Sigmoid colon (tissue), 7 donors: Measurements from ENCODE around the gene AIG1. TPM values are rescaled to one million over a fixed set of nuclear protein-coding genes. Genes with fewer than 3 reads are reported as not detected.

Experiments
- DNase-seq: peaks from one replicate; pipeline ENCODE4 v3.0.0-alpha.2; 2019
- H3K27ac ChIP-seq, 4 donors: fragments of 200-600 bp; sonication (generic); one replicate each; pipeline ENCODE4 v1.5.1; 2016 to 2019; ENCODE audit warnings: mild to moderate bottlenecking in 1 of 4
- H3K27me3 ChIP-seq, 3 donors: fragments of 200-600 bp; sonication (generic); one replicate each; pipeline ENCODE4 v1.5.1; 2019; ENCODE audit warnings: mild to moderate bottlenecking in 1 of 3
- H3K36me3 ChIP-seq, 4 donors: fragments of 200-600 bp; sonication (generic); one replicate each; pipeline ENCODE4 v1.5.1; 2016 to 2019
- H3K4me1 ChIP-seq, 4 donors: fragments of 200-600 bp; sonication (generic); one replicate each; pipeline ENCODE4 v1.5.1; 2017 to 2019
- H3K4me3 ChIP-seq, 4 donors: fragments of 200-600 bp; sonication (generic); one replicate each; pipeline ENCODE4 v1.5.1; 2017 to 2019; ENCODE audit warnings: mild to moderate bottlenecking in 2 of 4, moderate library complexity in 1 of 4
- H3K9me3 ChIP-seq, 4 donors: fragments of 200-600 bp in 3 of 4; sonication (generic) in 3 of 4; one replicate each; pipeline versions ENCODE4 v1.5.1 to v1.6.1; 2013 to 2019
- EP300 ChIP-seq, 4 donors: sonication (generic); formaldehyde crosslinking; IDR thresholded peaks; one replicate each; pipeline ENCODE4 v1.6.1; 2017; ENCODE audit warnings: antibody characterized with exemption in 4 of 4
- POLR2A ChIP-seq, 2 donors: fragments of 450-650 bp; IDR thresholded peaks; one replicate each; pipeline ENCODE4 v1.6.1; 2016; ENCODE audit warnings: antibody characterized with exemption in 2 of 2, mild to moderate bottlenecking in 2 of 2, moderate library complexity in 2 of 2
- POLR2AphosphoS5 ChIP-seq, 4 donors: sonication (generic); formaldehyde crosslinking; IDR thresholded peaks; one replicate each; pipeline ENCODE4 v1.6.1; 2017; ENCODE audit warnings: antibody characterized with exemption in 4 of 4
- WGBS, 2 donors: extraction: QIAGEN DNeasy Blood & Tissue Kit; methylation state at CpG; one replicate each; pipeline ENCODE4 v1.1.7; 2013; 5-methylcytosine and 5-hydroxymethylcytosine counted together
- intact Hi-C: fragments of 100-400 bp; cut with DNase I; formaldehyde crosslinking; loops from one replicate; pipeline ENCODE4 v1.15.1; 2023
- polyA plus RNA-seq, 3 donors: library from polyadenylated mRNA; stranded (reverse); fragments of 200-250 nt; gene quantifications; one replicate each; pipeline ENCODE4 v1.2.3, GENCODE V29; 2013
- total RNA-seq, 4 donors: library from RNA; depleted of rRNA; stranded (reverse); fragments of >200 nt; gene quantifications; one replicate each; pipeline ENCODE4 v1.1.0, GENCODE V29; 2016
- TF ChIP-seq, protein P1 (sequence below), 4 experiments: fragments of 450-650 bp in 3 of 4; fragments of 200-600 bp in 1 of 4; IDR thresholded peaks; one replicate each; pipeline ENCODE4 v1.5.1; 2016 to 2019; ENCODE audit warnings: antibody characterized with exemption in 4 of 4, mild to moderate bottlenecking in 3 of 4, moderate library complexity in 2 of 4
- donor health status: healthy with polysubstance abuse.
- donor health status: Bipolar disorder and iron deficiency.
- donor health status: healthy.

AIG1 gene
- total and polyA plus RNA-seq, 7 donors = 10.9 to 30.7 (median 20.6) TPM

DNA sequence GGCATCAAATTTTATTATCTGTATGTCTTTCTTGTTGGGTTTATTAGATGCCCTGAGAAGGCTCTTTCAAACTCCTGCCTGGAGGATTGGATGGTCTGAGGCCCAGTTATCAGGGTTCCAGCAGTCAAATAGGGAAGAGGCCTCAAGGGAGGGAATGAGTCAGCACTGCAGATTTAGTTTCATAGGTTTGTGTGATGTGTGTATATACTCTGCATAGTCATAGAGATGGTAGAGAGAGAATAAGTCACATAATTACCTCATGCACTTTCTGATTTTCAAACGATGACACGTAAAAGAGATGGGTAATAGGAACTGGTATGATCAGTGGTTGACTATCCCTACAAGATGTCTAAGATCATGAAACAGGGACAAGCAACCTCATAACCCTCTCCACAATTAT is 307.7 kb downstream of the AIG1 start:
- Histone ChIP-seq H3K9me3 (no peaks in the 10 kb centered on the region), H3K36me3 (no peaks in the 10 kb centered on the region), H3K4me3 (no peak overlapping the region), H3K4me1 (no peaks in the 10 kb centered on the region), H3K27ac (no peak overlapping the region), H3K27me3 (no peaks in the 10 kb centered on the region)
- TF ChIP-seq, protein P1, sequence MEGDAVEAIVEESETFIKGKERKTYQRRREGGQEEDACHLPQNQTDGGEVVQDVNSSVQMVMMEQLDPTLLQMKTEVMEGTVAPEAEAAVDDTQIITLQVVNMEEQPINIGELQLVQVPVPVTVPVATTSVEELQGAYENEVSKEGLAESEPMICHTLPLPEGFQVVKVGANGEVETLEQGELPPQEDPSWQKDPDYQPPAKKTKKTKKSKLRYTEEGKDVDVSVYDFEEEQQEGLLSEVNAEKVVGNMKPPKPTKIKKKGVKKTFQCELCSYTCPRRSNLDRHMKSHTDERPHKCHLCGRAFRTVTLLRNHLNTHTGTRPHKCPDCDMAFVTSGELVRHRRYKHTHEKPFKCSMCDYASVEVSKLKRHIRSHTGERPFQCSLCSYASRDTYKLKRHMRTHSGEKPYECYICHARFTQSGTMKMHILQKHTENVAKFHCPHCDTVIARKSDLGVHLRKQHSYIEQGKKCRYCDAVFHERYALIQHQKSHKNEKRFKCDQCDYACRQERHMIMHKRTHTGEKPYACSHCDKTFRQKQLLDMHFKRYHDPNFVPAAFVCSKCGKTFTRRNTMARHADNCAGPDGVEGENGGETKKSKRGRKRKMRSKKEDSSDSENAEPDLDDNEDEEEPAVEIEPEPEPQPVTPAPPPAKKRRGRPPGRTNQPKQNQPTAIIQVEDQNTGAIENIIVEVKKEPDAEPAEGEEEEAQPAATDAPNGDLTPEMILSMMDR (IDR thresholded peaks at IDR 0.05) = no peak
- TF ChIP-seq POLR2A (IDR thresholded peaks at IDR 0.05) = no peak
- no peak for TF ChIP-seq POLR2AphosphoS5 (IDR thresholded peaks at IDR 0.05)
- TF ChIP-seq EP300 (IDR thresholded peaks at IDR 0.05) = no peak
- DNase-seq = no peak
- WGBS, 2 donors = 82 to 86% methylated on average over 2 of the region's 2 CpGs
- intact Hi-C loops = no loop called here

DNA sequence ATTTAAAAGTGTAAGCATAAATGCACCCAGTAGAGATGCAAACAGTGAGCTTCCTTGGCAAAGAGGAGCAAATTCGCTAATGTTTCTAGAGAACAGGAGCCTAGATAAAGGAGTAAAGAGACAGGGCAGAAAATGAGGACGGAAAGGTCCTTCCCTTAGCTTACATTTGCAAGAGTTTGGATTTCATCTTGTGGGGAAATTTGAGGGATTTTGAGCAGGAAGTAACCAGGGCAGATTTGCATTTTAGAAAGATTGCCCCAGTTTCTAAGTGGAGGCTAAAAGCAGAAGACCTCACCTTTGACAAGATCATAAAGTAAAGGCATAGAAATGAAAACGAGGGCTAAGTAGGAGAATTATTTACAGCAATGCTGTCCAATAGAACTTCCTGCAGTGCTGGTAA is 309.3 kb downstream of the AIG1 start:
- intact Hi-C loops = no loop called here
- TF ChIP-seq POLR2A (IDR thresholded peaks at IDR 0.05) (no peak), EP300 (IDR thresholded peaks at IDR 0.05) (no peak), POLR2AphosphoS5 (IDR thresholded peaks at IDR 0.05) (no peak)
- TF ChIP-seq, protein P1 (IDR thresholded peaks at IDR 0.05) = no peak
- WGBS, 2 donors = 70 to 79% methylated on average over 3 of the region's 3 CpGs
- Histone ChIP-seq H3K9me3 (no peaks in the 10 kb centered on the region), H3K27me3 (no peaks in the 10 kb centered on the region), H3K4me3 (no peak overlapping the region), H3K36me3 (no peaks in the 10 kb centered on the region), H3K27ac (no peak overlapping the region), H3K4me1 (no peaks in the 10 kb centered on the region)
- no peak for DNase-seq

DNA sequence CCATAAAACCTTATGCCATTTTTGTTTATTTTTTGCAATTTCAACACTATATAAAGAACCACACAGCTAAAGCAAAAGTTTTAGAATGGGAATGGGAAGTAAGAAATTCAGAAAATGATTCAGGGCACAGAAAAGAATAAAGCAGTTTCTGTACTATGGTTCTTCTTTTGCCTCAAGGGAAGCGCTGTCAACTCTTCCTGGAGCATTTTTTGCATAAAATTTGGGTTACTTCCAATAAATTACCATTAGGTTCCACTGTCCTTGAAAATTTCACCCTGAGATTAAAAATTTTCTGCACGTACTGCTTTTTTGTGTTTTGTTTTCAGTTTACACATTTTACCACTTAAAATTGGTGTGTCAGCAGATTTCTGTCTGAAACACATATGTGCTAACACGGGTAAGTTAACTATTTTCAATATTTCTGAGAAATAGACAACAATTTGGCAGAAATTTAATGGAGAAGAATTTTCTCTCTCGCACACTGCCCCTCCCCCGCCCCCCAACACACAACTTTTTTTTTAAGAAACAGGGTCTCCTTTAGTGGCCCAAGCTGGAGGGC is 310.2 kb downstream of the AIG1 start:
- intact Hi-C loops = no loop called here
- Histone ChIP-seq H3K4me1 (no peaks in the 10 kb centered on the region), H3K4me3 (no peak overlapping the region), H3K9me3 (no peaks in the 10 kb centered on the region), H3K27ac (no peak overlapping the region), H3K27me3 (no peaks in the 10 kb centered on the region), H3K36me3 (no peaks in the 10 kb centered on the region)
- no peak for TF ChIP-seq POLR2A (IDR thresholded peaks at IDR 0.05)
- no peak for TF ChIP-seq EP300 (IDR thresholded peaks at IDR 0.05)
- TF ChIP-seq, protein P1 (IDR thresholded peaks at IDR 0.05) = no peak
- no peak for TF ChIP-seq POLR2AphosphoS5 (IDR thresholded peaks at IDR 0.05)
- WGBS, 2 donors = 80% methylated on average over 5 of the region's 5 CpGs
- no peak for DNase-seq

DNA sequence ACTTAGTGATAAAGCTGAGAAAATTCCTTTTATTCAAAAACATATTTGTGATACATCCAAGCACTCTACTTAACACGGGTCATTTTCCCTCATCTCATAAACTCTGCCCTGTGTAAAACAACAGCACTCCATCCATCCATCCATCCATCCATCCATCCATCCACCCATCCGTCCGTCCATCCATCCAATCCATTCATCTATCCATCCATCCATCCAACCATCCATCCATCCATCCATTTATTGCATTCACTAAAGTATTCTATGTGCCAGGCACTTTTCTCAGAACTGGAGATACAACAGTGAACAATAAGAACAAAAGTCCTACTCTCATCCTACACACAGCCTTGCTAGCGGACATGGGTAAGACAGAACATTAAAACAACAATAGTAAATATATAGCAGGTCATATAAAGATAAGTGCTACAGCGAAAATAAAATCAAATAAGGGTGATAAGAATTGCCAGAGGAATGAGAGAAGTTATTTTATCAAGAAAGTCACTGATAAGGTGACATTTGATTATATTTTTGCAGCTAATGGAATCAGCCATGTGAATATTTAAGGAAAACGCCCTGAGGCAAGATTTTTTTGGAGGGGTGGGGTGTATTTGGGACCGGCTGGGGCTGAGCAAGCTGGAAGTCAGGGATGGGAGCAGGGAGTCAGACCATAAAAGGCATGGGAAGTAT is 311.7 kb downstream of the AIG1 start:
- DNase-seq = no peak
- H3K9me3 ChIP-seq = no peaks in the 10 kb centered on the region
- H3K27ac ChIP-seq = no peak overlapping the region
- intact Hi-C loops = no loop called here
- H3K36me3 ChIP-seq = no peaks in the 10 kb centered on the region
- H3K4me3 ChIP-seq = no peak overlapping the region
- TF ChIP-seq POLR2A (IDR thresholded peaks at IDR 0.05) = no peak
- TF ChIP-seq EP300 (IDR thresholded peaks at IDR 0.05) = no peak
- TF ChIP-seq, protein P1 (IDR thresholded peaks at IDR 0.05) = no peak
- TF ChIP-seq POLR2AphosphoS5 (IDR thresholded peaks at IDR 0.05) = no peak
- H3K4me1 ChIP-seq = no peaks in the 10 kb centered on the region
- H3K27me3 ChIP-seq = no peaks in the 10 kb centered on the region
- 54 to 77% methylated on average over 7 of the region's 7 CpGs for WGBS, 2 donors
